K562 (cell line): ENCODE data around the gene NFATC2. TPM values are rescaled to one million over a fixed set of nuclear protein-coding genes. Genes with fewer than 3 reads are reported as not detected.

Experiments used
- DDX20 ChIP-seq: fragments of 450-650 bp; IDR thresholded peaks from 2 replicates; pipeline ENCODE4 v1.6.1; 2016; ENCODE audit warnings: missing genetic modification characterization, low read depth, mild to moderate bottlenecking, missing compliant biosample characterization, moderate library complexity
- DNMT1 ChIP-seq: fragments of 450-650 bp; IDR thresholded peaks from 2 replicates; pipeline ENCODE4 v1.6.1; 2016; ENCODE audit warnings: antibody characterized with exemption, mild to moderate bottlenecking
- ERF ChIP-seq: fragments of 450-650 bp; formaldehyde crosslinking; IDR thresholded peaks from 2 replicates; pipeline ENCODE4 v1.4.0; 2020; ENCODE audit warnings: mild to moderate bottlenecking, mixed read lengths
- ESRRA ChIP-seq: fragments of 450-650 bp; IDR thresholded peaks from 2 replicates; pipeline ENCODE4 v1.6.1; 2014; ENCODE audit warnings: low read depth, mild to moderate bottlenecking, moderate library complexity, borderline replicate concordance
- ETS2 ChIP-seq: IDR thresholded peaks from 2 replicates; pipeline ENCODE4 v1.6.1; 2016; ENCODE audit warnings: borderline replicate concordance, missing genetic modification characterization, mild to moderate bottlenecking, moderate library complexity, missing compliant biosample characterization; ENCODE audit not compliant: poor library complexity, severe bottlenecking
- FOXJ2 ChIP-seq: fragments of 200-800 bp; sonication (Bioruptor generic); IDR thresholded peaks from 2 replicates; pipeline ENCODE4 v1.6.1; 2016; ENCODE audit warnings: missing genetic modification characterization, missing compliant biosample characterization
- FOXO4 ChIP-seq: fragments of 450-650 bp; formaldehyde crosslinking; IDR thresholded peaks from 2 replicates; pipeline ENCODE4 v1.4.0; 2020; ENCODE audit warnings: mild to moderate bottlenecking, moderate library complexity
- HINFP ChIP-seq: fragments of 450-650 bp; conservative IDR thresholded peaks from 2 replicates; pipeline ENCODE4 v1.6.1; 2016; ENCODE audit warnings: missing genetic modification characterization, low read depth, mild to moderate bottlenecking, control low read depth, missing compliant biosample characterization
- PYGO2 ChIP-seq: fragments of 450-650 bp; IDR thresholded peaks from 2 replicates; pipeline ENCODE4 v1.6.1; 2016; ENCODE audit warnings: mild to moderate bottlenecking, missing genetic modification characterization, moderate library complexity, missing compliant biosample characterization
- RNF2 ChIP-seq: sonication (generic); IDR thresholded peaks from 2 replicates; pipeline ENCODE4 v1.6.1; 2016
- TAF7 ChIP-seq: fragments of 450-650 bp; IDR thresholded peaks from 2 replicates; pipeline ENCODE4 v1.6.1; 2016; ENCODE audit warnings: missing genetic modification characterization, missing compliant biosample characterization
- VEZF1 ChIP-seq: fragments of 200-800 bp; sonication (Bioruptor generic); IDR thresholded peaks from 2 replicates; pipeline ENCODE4 v1.6.1; 2017; ENCODE audit warnings: missing genetic modification characterization, missing compliant biosample characterization
- ZBTB12 ChIP-seq: fragments of 250-450 bp; sonication (Bioruptor Pico); IDR thresholded peaks from 2 replicates; pipeline ENCODE4 v1.4.0; 2020
- ZNF175 ChIP-seq: fragments of 200-800 bp; sonication (Bioruptor generic); IDR thresholded peaks from 2 replicates; pipeline ENCODE4 v1.6.1; 2016; ENCODE audit warnings: low read depth, mild to moderate bottlenecking, missing genetic modification characterization, missing compliant biosample characterization
- ZNF324 ChIP-seq: fragments of 250-450 bp; sonication (Bioruptor Pico); IDR thresholded peaks from 2 replicates; pipeline ENCODE4 v1.4.0; 2020; ENCODE audit warnings: mild to moderate bottlenecking
- ZNF76 ChIP-seq: fragments of 250-450 bp; sonication (Bioruptor Pico); IDR thresholded peaks from 2 replicates; pipeline ENCODE4 v1.4.0; 2020; ENCODE audit warnings: mild to moderate bottlenecking, moderate library complexity, borderline replicate concordance
- polyA plus RNA-seq, 8 experiments: library from polyadenylated mRNA; depleted of rRNA in 4 of 8; stranded (reverse) in 5 of 8; unstranded in 3 of 8; fragments of >200 nt; fragmentation: Nextera tagmentation in 2 of 8; fragmentation: Illumina TruSeq in 1 of 8; extraction: Ambion mirVana in 2 of 8; extraction: Trizol in 1 of 8; gene quantifications; 2 replicates each; pipeline versions ENCODE4 v1.2.1 to v1.2.3, GENCODE V29; 2011 to 2014; ENCODE audit warnings: inconsistent platforms in 1 of 8, missing spikeins in 1 of 8
- total RNA-seq, 7 experiments: library from RNA; depleted of rRNA in 6 of 7; stranded (reverse); fragments of >200 nt in 6 of 7; fragmentation: Illumina TruSeq in 2 of 7; extraction: Trizol in 2 of 7; gene quantifications; 2 replicates each; pipeline versions ENCODE4 v1.2.1 to v1.2.3, GENCODE V29; 2011 to 2021; ENCODE audit warnings: low replicate concordance in 1 of 7
- TF ChIP-seq, protein P1 (sequence below): IDR thresholded peaks from 2 replicates; pipeline ENCODE4 v1.6.1; 2012; ENCODE audit warnings: low read depth, low read length, improper control_type of control experiment, borderline replicate concordance
- TF ChIP-seq, protein P2 (sequence below): fragments of 250-450 bp; sonication (Bioruptor Pico); IDR thresholded peaks from 2 replicates; pipeline ENCODE4 v1.4.0; 2020; ENCODE audit warnings: mild to moderate bottlenecking

The NFATC2 gene
- total and polyA plus RNA-seq, 9 of the 15 experiments (the other 6 are each of a cell fraction or from before 2014, with no cell fraction given) = 1.9 to 11.2 (median 3.0) TPM

DNA sequence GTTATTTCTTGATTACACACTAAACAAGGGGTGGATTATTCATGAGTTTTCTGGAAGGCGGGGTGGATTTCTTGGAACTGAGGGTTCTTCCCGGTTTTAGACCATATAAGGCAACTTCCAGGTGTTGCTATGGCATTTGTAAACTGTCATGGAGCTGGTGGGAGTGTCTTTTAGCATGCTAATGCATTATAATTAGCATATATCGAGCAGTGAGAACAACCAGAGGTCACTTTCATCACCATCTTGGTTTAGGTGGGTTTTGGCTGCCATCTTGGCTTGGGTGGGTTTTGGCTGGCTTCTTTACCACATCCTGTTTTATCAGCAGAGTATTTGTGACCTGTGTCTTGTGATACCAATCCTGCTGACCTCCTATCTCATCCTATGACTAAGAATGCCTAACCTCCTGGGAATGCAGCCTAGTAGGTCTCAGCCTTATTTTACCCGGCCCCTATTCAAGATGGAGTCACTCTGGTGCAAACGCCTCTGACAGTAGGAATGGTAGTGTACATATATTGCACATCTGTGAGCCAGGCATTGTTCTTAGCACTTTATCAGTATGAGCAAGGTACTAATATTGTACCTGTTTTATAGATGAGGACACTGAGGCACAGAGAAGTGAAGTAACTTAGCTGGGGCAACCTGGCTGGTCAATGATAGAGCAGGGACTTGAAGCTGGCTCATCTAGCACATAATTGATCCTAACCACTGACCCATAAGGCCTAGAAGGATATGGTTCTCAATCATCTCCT, 203.7 kb downstream of the NFATC2 start (continued):
- TF ChIP-seq, protein P1, sequence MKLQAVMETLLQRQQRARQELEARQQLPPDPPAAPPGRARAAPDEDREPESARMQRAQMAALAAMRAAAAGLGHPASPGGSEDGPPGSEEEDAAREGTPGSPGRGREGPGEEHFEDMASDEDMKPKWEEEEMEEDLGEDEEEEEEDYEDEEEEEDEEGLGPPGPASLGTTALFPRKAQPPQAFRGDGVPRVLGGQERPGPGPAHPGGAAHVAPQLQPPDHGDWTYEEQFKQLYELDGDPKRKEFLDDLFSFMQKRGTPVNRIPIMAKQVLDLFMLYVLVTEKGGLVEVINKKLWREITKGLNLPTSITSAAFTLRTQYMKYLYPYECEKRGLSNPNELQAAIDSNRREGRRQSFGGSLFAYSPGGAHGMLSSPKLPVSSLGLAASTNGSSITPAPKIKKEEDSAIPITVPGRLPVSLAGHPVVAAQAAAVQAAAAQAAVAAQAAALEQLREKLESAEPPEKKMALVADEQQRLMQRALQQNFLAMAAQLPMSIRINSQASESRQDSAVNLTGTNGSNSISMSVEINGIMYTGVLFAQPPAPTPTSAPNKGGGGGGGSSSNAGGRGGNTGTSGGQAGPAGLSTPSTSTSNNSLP = peak; percentile 68; the same call in 1 of the 2 replicates
- peak; percentile 98 for TF ChIP-seq ZNF324 (CRISPR knock-in tag)
- peak; percentile 97 for TF ChIP-seq ZBTB12 (CRISPR knock-in tag)
- peak; percentile 100 for TF ChIP-seq ZNF175 (CRISPR knock-in tag)
- TF ChIP-seq ETS2 (tag) = peak; percentile 96
- peak; percentile 99 for TF ChIP-seq PYGO2 (tag)
- peak; percentile 97 for TF ChIP-seq TAF7
- TF ChIP-seq ZNF76 (CRISPR knock-in tag) = peak; percentile 100
- TF ChIP-seq FOXO4 (CRISPR knock-in tag) = peak; percentile 99
- TF ChIP-seq VEZF1 = peak; percentile 81
- TF ChIP-seq ESRRA = peak; percentile 94
- peak; percentile 99 for TF ChIP-seq DDX20 (tag)
- TF ChIP-seq FOXJ2 (tag) = peak; percentile 82
- TF ChIP-seq, protein P2, sequence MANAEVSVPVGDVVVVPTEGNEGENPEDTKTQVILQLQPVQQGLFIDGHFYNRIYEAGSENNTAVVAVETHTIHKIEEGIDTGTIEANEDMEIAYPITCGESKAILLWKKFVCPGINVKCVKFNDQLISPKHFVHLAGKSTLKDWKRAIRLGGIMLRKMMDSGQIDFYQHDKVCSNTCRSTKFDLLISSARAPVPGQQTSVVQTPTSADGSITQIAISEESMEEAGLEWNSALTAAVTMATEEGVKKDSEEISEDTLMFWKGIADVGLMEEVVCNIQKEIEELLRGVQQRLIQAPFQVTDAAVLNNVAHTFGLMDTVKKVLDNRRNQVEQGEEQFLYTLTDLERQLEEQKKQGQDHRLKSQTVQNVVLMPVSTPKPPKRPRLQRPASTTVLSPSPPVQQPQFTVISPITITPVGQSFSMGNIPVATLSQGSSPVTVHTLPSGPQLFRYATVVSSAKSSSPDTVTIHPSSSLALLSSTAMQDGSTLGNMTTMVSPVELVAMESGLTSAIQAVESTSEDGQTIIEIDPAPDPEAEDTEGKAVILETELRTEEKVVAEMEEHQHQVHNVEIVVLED (CRISPR knock-in tag) = peak; percentile 91
- 0 out of 2 replicates have a peak, but pooled peaks have one; percentile 24 for TF ChIP-seq RNF2
- TF ChIP-seq HINFP (tag) = peak; percentile 95
- TF ChIP-seq ERF (CRISPR knock-in tag) = peak; percentile 100
- no peak for TF ChIP-seq DNMT1
